HL-60/S4 (cell line): ENCODE measurements around the gene DOK4.

ENCODE experiments used
- in situ Hi-C: fragments of 300-500 bp; cut with MboI; formaldehyde crosslinking; loops from 2 replicates; pipeline ENCODE4 v1.14.3; 2022; ENCODE audit warnings: low sequenced_read_pairs

Gene DOK4

GRCh38 chr16:57485916-57486857, at the start of gene DOK4:
DOK4 (minus strand) TSS chr16:57486493; CDS start chr16:57479507, 6,986 bp downstream.
- in situ Hi-C loops = no loop called here

GRCh38 chr16:57535680-57536305, 49.5 kb upstream of the DOK4 start:
- in situ Hi-C loops = no loop called here

GRCh38 chr16:57534881-57535658, 48.8 kb upstream of the DOK4 start:
- in situ Hi-C loops = no loop called here

- in situ Hi-C loops = no loop called here
These were observed 48.1 kb upstream of the DOK4 start for GRCh38 chr16:57534337-57534880.

- in situ Hi-C loops = no loop called here
These were observed 47.4 kb upstream of the DOK4 start for GRCh38 chr16:57533431-57534336.

- in situ Hi-C loops = no loop called here
These were observed 46.0 kb upstream of the DOK4 start for GRCh38 chr16:57532266-57532625.

- in situ Hi-C loops = no loop called here
These were observed 45.5 kb upstream of the DOK4 start for GRCh38 chr16:57531635-57532265.

- in situ Hi-C loops = no loop called here
These were observed 44.9 kb upstream of the DOK4 start for GRCh38 chr16:57531253-57531575.

GRCh38 chr16:57530522-57531252, 44.4 kb upstream of the DOK4 start:
- in situ Hi-C loops = no loop called here

GRCh38 chr16:57530104-57530521, 43.8 kb upstream of the DOK4 start:
- in situ Hi-C loops = no loop called here

GRCh38 chr16:57529391-57530103, 43.3 kb upstream of the DOK4 start:
- in situ Hi-C loops = no loop called here

- in situ Hi-C loops = no loop called here
These were observed 42.5 kb upstream of the DOK4 start for GRCh38 chr16:57528499-57529390.

GRCh38 chr16:57527610-57528360, 41.5 kb upstream of the DOK4 start:
- in situ Hi-C loops = no loop called here

- in situ Hi-C loops = no loop called here
These were observed 40.7 kb upstream of the DOK4 start for GRCh38 chr16:57527027-57527426.

- in situ Hi-C loops = no loop called here
These were observed 40.2 kb upstream of the DOK4 start for GRCh38 chr16:57526498-57526897.

GRCh38 chr16:57525761-57526160, 39.5 kb upstream of the DOK4 start:
- in situ Hi-C loops = no loop called here

GRCh38 chr16:57522960-57523359, 36.7 kb upstream of the DOK4 start:
- in situ Hi-C loops = no loop called here
